ENCODE measurements around the gene MEF2A. TPM values are rescaled to one million over a fixed set of nuclear protein-coding genes. Genes with fewer than 3 reads are reported as not detected.
A peak's percentile ranks its signal among the peaks of the same experiment; 100 is the strongest.

Gene MEF2A
- total RNA-seq, 1 experiment from 2014 or later, result 30.7 TPM

DNA sequence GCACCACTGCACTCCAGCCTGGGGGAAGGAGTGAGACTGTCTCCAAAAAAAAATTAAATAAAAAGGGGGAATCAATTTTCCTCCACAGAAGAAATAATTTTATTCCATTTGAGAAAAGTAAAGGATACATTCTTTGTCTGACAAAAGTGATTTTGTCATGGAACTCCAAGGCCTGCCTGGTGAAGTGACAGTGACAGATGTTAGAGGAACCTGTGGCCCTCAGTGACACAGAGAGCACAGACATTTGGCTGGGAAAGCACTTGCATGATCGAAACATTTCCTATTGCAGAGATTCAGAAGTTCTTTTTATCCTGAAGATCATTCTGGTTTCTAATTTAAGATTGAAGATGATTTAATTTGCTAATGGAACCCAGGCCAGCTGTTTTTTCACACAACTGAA is 161.5 kb downstream of the MEF2A start:
- ATAC-seq (no peak), DNase-seq (ENCODE audit: low spot score) (no peak)
- peaks cover 5% of the 10 kb centered on the region for H3K27me3 Mint-ChIP-seq (ENCODE audit: low read depth)
- H3K4me3 Mint-ChIP-seq, result no peak overlapping the region
- CTCF ChIA-PET, result no interaction called here
- POLR2A ChIA-PET, result no interaction called here
- peaks cover 13% of the 10 kb centered on the region for H3K9me3 Mint-ChIP-seq
- peaks cover 20% of the 10 kb centered on the region for H3K36me3 Mint-ChIP-seq
- peaks cover 33% of the 10 kb centered on the region for H3K4me1 Mint-ChIP-seq
- 0 out of 2 replicates have a peak overlapping the region, but pooled peaks have one; percentile 16 for H3K27ac Mint-ChIP-seq
- TF ChIP-seq NFE2L1 (CRISPR knock-in tag; IDR thresholded peaks at IDR 0.05) (no peak), USF2 (CRISPR knock-in tag; IDR thresholded peaks at IDR 0.05) (no peak), GTF2I (CRISPR knock-in tag; conservative IDR thresholded peaks at IDR 0.05) (no peak), CREM (CRISPR knock-in tag; IDR thresholded peaks at IDR 0.05) (no peak), ZNF532 (CRISPR knock-in tag; IDR thresholded peaks at IDR 0.05; ENCODE audit: borderline replicate concordance) (no peak), ESRRA (CRISPR knock-in tag; IDR thresholded peaks at IDR 0.05; ENCODE audit: borderline replicate concordance) (no peak), KAT7 (CRISPR knock-in tag; IDR thresholded peaks at IDR 0.05; ENCODE audit: borderline replicate concordance) (no peak)
- TF ChIP-seq, protein P1, sequence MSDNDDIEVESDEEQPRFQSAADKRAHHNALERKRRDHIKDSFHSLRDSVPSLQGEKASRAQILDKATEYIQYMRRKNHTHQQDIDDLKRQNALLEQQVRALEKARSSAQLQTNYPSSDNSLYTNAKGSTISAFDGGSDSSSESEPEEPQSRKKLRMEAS (CRISPR knock-in tag; IDR thresholded peaks at IDR 0.05), result no peak
- TF ChIP-seq, protein P2, sequence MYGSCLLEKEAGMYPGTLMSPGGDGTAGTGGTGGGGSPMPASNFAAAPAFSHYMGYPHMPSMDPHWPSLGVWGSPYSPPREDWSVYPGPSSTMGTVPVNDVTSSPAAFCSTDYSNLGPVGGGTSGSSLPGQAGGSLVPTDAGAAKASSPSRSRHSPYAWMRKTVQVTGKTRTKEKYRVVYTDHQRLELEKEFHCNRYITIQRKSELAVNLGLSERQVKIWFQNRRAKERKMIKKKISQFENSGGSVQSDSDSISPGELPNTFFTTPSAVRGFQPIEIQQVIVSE (CRISPR knock-in tag; IDR thresholded peaks at IDR 0.05; ENCODE audit: borderline replicate concordance), result no peak

GRCh38 chr15:99727733-99728132 is 161.9 kb downstream of the MEF2A start:
- Mint-ChIP-seq H3K27me3 (ENCODE audit: low read depth) (peaks cover 7% of the 10 kb centered on the region), H3K36me3 (peaks cover 20% of the 10 kb centered on the region), H3K27ac (0 out of 2 replicates have a peak overlapping the region, but pooled peaks have one; percentile 16), H3K9me3 (peaks cover 13% of the 10 kb centered on the region), H3K4me1 (peaks cover 33% of the 10 kb centered on the region), H3K4me3 (no peak overlapping the region)
- POLR2A ChIA-PET, result no interaction called here
- no peak for TF ChIP-seq FOXP1 (CRISPR knock-in tag; IDR thresholded peaks at IDR 0.05; ENCODE audit: borderline replicate concordance)
- CTCF ChIA-PET, result interaction anchor here (6.3 kb wide), 1 partner anchor 24 kb away, joined by 80 read pairs; no protein-coding TSS in a partner anchor
- ATAC-seq (no peak), DNase-seq (ENCODE audit: low spot score) (no peak)

DNA sequence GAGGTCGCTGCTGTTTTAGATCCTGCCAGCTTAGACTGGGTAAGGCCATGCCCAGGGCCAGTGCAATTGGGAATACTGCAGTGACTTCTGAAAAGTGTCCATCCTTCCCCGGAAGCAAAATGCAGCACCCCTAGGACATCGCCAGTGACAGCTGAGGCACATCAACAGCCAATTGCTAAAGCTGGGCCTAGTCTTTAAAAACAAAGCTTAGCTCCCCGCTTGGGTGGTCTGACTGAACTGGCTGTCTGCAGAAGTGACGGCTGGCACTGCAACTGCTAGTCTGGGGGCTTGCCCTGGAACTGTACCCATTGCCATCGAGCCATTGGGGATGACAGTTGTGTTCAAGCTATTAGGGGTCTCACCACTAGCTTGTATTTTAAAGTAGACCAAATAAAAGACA is 163.1 kb downstream of the MEF2A start:
- ChIA-PET CTCF (interaction anchor here (0.5 to 6.3 kb wide), 5 partner anchors 12 to 456 kb away, joined by 5 to 80 read pairs (median 7); no protein-coding TSS in a partner anchor), POLR2A (no interaction called here)
- DNase-seq (ENCODE audit: low spot score) (no peak), ATAC-seq (no peak)
- Mint-ChIP-seq H3K9me3 (peaks cover 13% of the 10 kb centered on the region), H3K27ac (no peak overlapping the region), H3K36me3 (peaks cover 20% of the 10 kb centered on the region), H3K4me1 (peaks cover 37% of the 10 kb centered on the region), H3K4me3 (no peak overlapping the region), H3K27me3 (ENCODE audit: low read depth) (peaks cover 7% of the 10 kb centered on the region)
- TF ChIP-seq ZNF281 (CRISPR knock-in tag; IDR thresholded peaks at IDR 0.05) (no peak), USF2 (CRISPR knock-in tag; IDR thresholded peaks at IDR 0.05) (no peak), NFYB (CRISPR knock-in tag; conservative IDR thresholded peaks at IDR 0.05; ENCODE audit: low read depth) (no peak), E2F5 (CRISPR knock-in tag; IDR thresholded peaks at IDR 0.05) (no peak), OVOL2 (CRISPR knock-in tag; IDR thresholded peaks at IDR 0.05; ENCODE audit: borderline replicate concordance) (no peak), TEAD4 (CRISPR knock-in tag; IDR thresholded peaks at IDR 0.05) (no peak)
- TF ChIP-seq, protein P3, sequence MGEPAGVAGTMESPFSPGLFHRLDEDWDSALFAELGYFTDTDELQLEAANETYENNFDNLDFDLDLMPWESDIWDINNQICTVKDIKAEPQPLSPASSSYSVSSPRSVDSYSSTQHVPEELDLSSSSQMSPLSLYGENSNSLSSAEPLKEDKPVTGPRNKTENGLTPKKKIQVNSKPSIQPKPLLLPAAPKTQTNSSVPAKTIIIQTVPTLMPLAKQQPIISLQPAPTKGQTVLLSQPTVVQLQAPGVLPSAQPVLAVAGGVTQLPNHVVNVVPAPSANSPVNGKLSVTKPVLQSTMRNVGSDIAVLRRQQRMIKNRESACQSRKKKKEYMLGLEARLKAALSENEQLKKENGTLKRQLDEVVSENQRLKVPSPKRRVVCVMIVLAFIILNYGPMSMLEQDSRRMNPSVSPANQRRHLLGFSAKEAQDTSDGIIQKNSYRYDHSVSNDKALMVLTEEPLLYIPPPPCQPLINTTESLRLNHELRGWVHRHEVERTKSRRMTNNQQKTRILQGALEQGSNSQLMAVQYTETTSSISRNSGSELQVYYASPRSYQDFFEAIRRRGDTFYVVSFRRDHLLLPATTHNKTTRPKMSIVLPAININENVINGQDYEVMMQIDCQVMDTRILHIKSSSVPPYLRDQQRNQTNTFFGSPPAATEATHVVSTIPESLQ (CRISPR knock-in tag; IDR thresholded peaks at IDR 0.05), result no peak
